GM18861 (cell line): ENCODE data around the gene TAL2.

ENCODE experiments used
- ATAC-seq: cut with Tn5 transposase; IDR thresholded peaks from one replicate; pipeline ENCODE4 v1.9.1; 2021; ENCODE audit not compliant: unreplicated experiment

TAL2 gene

GRCh38 chr9:105673850-105674387 is 11.7 kb downstream of the TAL2 start:
- ATAC-seq: no peak

- ATAC-seq: no peak
These were observed 14.2 kb downstream of the TAL2 start for GRCh38 chr9:105676351-105676923.

GRCh38 chr9:105678163-105678562 is 15.9 kb downstream of the TAL2 start:
- no peak for ATAC-seq

- ATAC-seq: no peak
These were observed 16.5 kb downstream of the TAL2 start for GRCh38 chr9:105678781-105679180.

GRCh38 chr9:105679257-105680022 is 17.2 kb downstream of the TAL2 start:
- ATAC-seq: no peak

- ATAC-seq: no peak
These were observed 19.1 kb downstream of the TAL2 start for GRCh38 chr9:105681313-105681712.

GRCh38 chr9:105681724-105682123 is 19.5 kb downstream of the TAL2 start:
- ATAC-seq: no peak

- ATAC-seq: no peak
These were observed 21.5 kb downstream of the TAL2 start for GRCh38 chr9:105683688-105684275.

GRCh38 chr9:105686936-105687335 is 24.7 kb downstream of the TAL2 start:
- no peak for ATAC-seq

- no peak for ATAC-seq
These were observed 28.5 kb downstream of the TAL2 start for GRCh38 chr9:105690742-105691141.

- ATAC-seq: peak; percentile 21
These were observed 31.4 kb downstream of the TAL2 start for GRCh38 chr9:105693435-105694189.

GRCh38 chr9:105694190-105694847 is 32.1 kb downstream of the TAL2 start, which contains the start of gene TMEM38B:
Gene TMEM38B, plus strand, starts transcription at chr9:105694541. Its CDS starts 120 bp downstream, at chr9:105694661.
- peak; percentile 68 for ATAC-seq

- peak; percentile 41 for ATAC-seq
These were observed 32.8 kb downstream of the TAL2 start for GRCh38 chr9:105694848-105695581.

- ATAC-seq: no peak
These were observed 34.0 kb downstream of the TAL2 start for GRCh38 chr9:105696219-105696793.

- ATAC-seq: no peak
These were observed 35.6 kb downstream of the TAL2 start for GRCh38 chr9:105697871-105698270.

- ATAC-seq: no peak
These were observed 36.2 kb downstream of the TAL2 start for GRCh38 chr9:105698348-105698870.

GRCh38 chr9:105700668-105701067 is 38.4 kb downstream of the TAL2 start:
- ATAC-seq: no peak

- no peak for ATAC-seq
These were observed 38.9 kb downstream of the TAL2 start for GRCh38 chr9:105701145-105701544.

- ATAC-seq: no peak
These were observed 40.0 kb downstream of the TAL2 start for GRCh38 chr9:105702207-105702606.
